ENCODE data around the gene CCSAP. TPM values are rescaled to one million over a fixed set of nuclear protein-coding genes. Genes with fewer than 3 reads are reported as not detected.
"Not testable (repeated sequence)": the region's sequence is repeated elsewhere in the genome, so short reads cannot be mapped to it uniquely, and the experiment has no call there.

The CCSAP gene
- total RNA-seq, 2 experiments from 2014 or later: 4.9 to 5.0 TPM

GRCh38 chr1:229336345-229336744 lies 6.5 kb downstream of the CCSAP start:
- intact Hi-C loops (cut with micrococcal nuclease): no loop called here
- no peak overlapping the region for H3K27ac Mint-ChIP-seq
- no peaks in the 10 kb centered on the region for H3K27me3 Mint-ChIP-seq (ENCODE audit: low read depth)
- peaks cover 6% of the 10 kb centered on the region for H3K9me3 Mint-ChIP-seq
- peaks cover 11% of the 10 kb centered on the region for H3K36me3 Mint-ChIP-seq (ENCODE audit: low read depth)
- no peak overlapping the region for H3K4me3 Mint-ChIP-seq
- DNase-seq: no peak
- CTCF ChIA-PET: interaction anchor here (1.5 kb wide), 1 partner anchor 78 kb away, joined by 3 read pairs; no protein-coding TSS in a partner anchor
- peaks cover 31% of the 10 kb centered on the region for H3K4me1 Mint-ChIP-seq (ENCODE audit: low read depth)

DNA sequence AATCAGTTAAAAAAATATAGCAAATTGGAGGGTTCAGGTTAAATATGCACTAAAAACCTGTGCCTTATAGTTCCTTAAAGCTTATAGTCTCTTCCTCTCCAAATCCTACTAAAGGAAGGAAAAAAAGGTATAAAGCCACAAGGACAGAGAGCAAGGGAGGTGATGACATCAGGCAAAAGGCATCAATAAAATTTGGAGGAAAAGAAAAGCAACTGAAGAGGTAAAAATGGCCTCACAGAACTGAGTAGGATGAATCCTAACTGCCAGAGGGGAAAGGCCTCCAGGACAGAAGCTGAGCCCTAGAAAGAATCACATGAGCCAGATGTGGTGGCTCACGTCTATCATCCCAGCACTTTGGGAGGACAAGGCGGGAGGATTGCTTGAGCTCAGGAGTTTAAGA lies 8.1 kb downstream of the CCSAP start:
- H3K36me3 Mint-ChIP-seq (ENCODE audit: low read depth): peaks cover 11% of the 10 kb centered on the region
- H3K27me3 Mint-ChIP-seq (ENCODE audit: low read depth): no peaks in the 10 kb centered on the region
- H3K4me1 Mint-ChIP-seq (ENCODE audit: low read depth): peaks cover 18% of the 10 kb centered on the region
- CTCF ChIA-PET: no interaction called here
- H3K9me3 Mint-ChIP-seq: peaks cover 6% of the 10 kb centered on the region
- H3K27ac Mint-ChIP-seq: no peak overlapping the region
- intact Hi-C loops (cut with micrococcal nuclease): no loop called here
- no peak overlapping the region for H3K4me3 Mint-ChIP-seq
- no peak for DNase-seq

- CTCF ChIA-PET: no interaction called here
- Mint-ChIP-seq H3K27ac (no peak overlapping the region), H3K9me3 (peaks cover 6% of the 10 kb centered on the region), H3K4me3 (no peak overlapping the region), H3K4me1 (ENCODE audit: low read depth) (peaks cover 13% of the 10 kb centered on the region), H3K36me3 (ENCODE audit: low read depth) (peaks cover 11% of the 10 kb centered on the region), H3K27me3 (ENCODE audit: low read depth) (no peaks in the 10 kb centered on the region)
- no peak for DNase-seq
- intact Hi-C loops (cut with micrococcal nuclease): no loop called here
Measured at GRCh38 chr1:229334269-229334668, 8.6 kb downstream of the CCSAP start.

DNA sequence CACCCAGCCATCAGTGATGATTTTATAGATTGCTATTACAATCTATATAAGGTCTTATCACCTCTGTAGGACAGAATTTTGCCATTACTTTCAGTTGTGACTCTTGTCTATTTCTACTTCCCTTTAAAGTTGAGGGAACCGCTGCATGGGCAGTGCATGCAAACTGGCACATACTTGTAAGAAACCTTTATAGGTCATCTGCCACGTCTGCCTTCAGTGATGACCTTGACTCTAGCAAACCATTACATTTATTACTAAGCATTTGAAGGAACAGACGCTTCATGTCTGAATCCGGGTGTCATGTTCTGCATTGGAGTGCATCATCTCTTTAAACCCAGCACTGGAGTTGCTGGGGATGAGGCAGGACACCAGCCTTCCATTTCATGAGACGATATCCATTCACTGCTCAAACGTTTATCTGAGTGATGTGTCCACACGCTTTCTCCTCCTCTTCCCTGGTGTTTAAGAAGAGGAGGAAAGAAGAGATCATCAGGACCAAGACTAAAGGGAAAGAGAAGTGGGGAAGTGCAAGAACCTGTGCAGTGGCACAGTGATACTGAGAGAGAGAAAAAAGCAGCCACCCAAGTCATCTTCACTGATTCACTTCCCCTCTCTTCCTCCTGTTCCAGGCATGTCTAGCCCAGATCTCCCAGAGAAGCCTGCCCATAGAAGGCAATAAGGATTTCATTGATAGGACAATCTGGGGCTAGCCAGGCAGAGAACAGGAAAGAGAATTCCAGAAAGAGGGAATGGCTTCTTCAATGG lies 14.1 kb downstream of the CCSAP start:
- Mint-ChIP-seq H3K27ac (peak overlapping the region; percentile 11), H3K4me1 (ENCODE audit: low read depth) (peaks cover 21% of the 10 kb centered on the region), H3K4me3 (no peak overlapping the region), H3K9me3 (no peaks in the 10 kb centered on the region), H3K27me3 (ENCODE audit: low read depth) (no peaks in the 10 kb centered on the region), H3K36me3 (ENCODE audit: low read depth) (peaks cover 11% of the 10 kb centered on the region)
- no peak for DNase-seq
- CTCF ChIA-PET: no interaction called here
- intact Hi-C loops (cut with micrococcal nuclease): no loop called here

DNA sequence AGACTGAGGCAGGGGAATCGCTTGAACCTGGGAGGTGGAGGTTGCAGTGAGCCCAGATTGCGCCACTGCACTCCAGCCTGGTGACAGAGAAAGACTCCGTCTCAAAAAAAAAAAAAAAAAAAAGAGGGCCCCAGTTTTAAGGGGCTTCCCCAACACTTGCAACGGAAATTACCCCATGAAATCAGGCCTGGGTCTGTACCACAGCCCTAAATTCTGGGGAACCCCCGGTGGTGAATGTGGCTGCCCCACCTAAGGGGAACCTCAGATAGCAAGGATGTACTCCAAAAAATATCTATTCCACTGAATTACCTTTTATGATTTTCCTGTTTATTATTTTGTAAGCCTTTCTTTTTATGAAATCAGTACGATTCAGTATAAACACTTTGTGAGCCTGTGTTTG lies 15.1 kb downstream of the CCSAP start:
- peaks cover 21% of the 10 kb centered on the region for H3K4me1 Mint-ChIP-seq (ENCODE audit: low read depth)
- CTCF ChIA-PET; intact Hi-C loops (cut with micrococcal nuclease); H3K9me3 Mint-ChIP-seq; H3K27ac Mint-ChIP-seq; H3K4me3 Mint-ChIP-seq; H3K27me3 Mint-ChIP-seq (ENCODE audit: low read depth): not testable (repeated sequence)
- H3K36me3 Mint-ChIP-seq (ENCODE audit: low read depth): peaks cover 11% of the 10 kb centered on the region
- DNase-seq: peak; percentile 31

DNA sequence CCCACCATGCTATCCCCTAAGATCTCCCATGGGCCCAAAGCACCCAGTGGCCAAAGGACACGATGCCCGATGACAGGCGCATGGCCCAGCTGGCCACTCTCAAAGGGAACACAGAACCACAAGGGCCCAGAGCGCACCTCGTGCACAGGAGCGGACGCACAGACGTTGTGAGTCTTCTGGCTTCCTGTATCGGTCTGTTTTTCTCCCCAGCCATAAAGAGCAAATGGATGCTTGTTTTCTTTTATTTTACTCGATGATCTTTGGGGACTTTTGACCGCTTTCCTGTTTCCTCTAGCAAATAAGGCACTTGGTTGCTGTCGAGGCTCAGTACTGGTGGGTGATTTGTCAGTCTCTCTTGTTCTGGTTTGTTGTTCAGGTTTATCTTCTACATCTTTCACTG lies 16.2 kb downstream of the CCSAP start:
- Mint-ChIP-seq H3K4me1 (ENCODE audit: low read depth) (peaks cover 21% of the 10 kb centered on the region), H3K36me3 (ENCODE audit: low read depth) (peaks cover 12% of the 10 kb centered on the region), H3K9me3 (no peaks in the 10 kb centered on the region), H3K4me3 (peak overlapping the region; percentile 44), H3K27me3 (ENCODE audit: low read depth) (no peaks in the 10 kb centered on the region), H3K27ac (peak overlapping the region; percentile 71)
- intact Hi-C loops (cut with micrococcal nuclease): no loop called here
- CTCF ChIA-PET: no interaction called here
- DNase-seq: no peak

- H3K36me3 Mint-ChIP-seq (ENCODE audit: low read depth): peaks cover 12% of the 10 kb centered on the region
- H3K4me1 Mint-ChIP-seq (ENCODE audit: low read depth): peaks cover 21% of the 10 kb centered on the region
- H3K27ac Mint-ChIP-seq: peak overlapping the region; percentile 71
- intact Hi-C loops (cut with micrococcal nuclease): loop anchor here (2.0 kb wide), 1 partner anchor 15 kb away; no protein-coding TSS in a partner anchor
- no peak for DNase-seq
- CTCF ChIA-PET: no interaction called here
- H3K27me3 Mint-ChIP-seq (ENCODE audit: low read depth): no peaks in the 10 kb centered on the region
- peak overlapping the region; percentile 44 for H3K4me3 Mint-ChIP-seq
- H3K9me3 Mint-ChIP-seq: no peaks in the 10 kb centered on the region
Measured at GRCh38 chr1:229325853-229326487, 16.9 kb downstream of the CCSAP start.

GRCh38 chr1:229325401-229325800 lies 17.4 kb downstream of the CCSAP start:
- no peak for DNase-seq
- peak overlapping the region; percentile 10 for H3K4me3 Mint-ChIP-seq
- CTCF ChIA-PET: no interaction called here
- H3K27ac Mint-ChIP-seq: no peak overlapping the region
- H3K36me3 Mint-ChIP-seq (ENCODE audit: low read depth): peaks cover 12% of the 10 kb centered on the region
- no peaks in the 10 kb centered on the region for H3K9me3 Mint-ChIP-seq
- no peaks in the 10 kb centered on the region for H3K27me3 Mint-ChIP-seq (ENCODE audit: low read depth)
- intact Hi-C loops (cut with micrococcal nuclease): loop anchor here (2.0 kb wide), 1 partner anchor 15 kb away; no protein-coding TSS in a partner anchor
- H3K4me1 Mint-ChIP-seq (ENCODE audit: low read depth): peaks cover 21% of the 10 kb centered on the region

- Mint-ChIP-seq H3K27me3 (ENCODE audit: low read depth) (no peaks in the 10 kb centered on the region), H3K9me3 (no peaks in the 10 kb centered on the region), H3K27ac (no peak overlapping the region), H3K36me3 (ENCODE audit: low read depth) (peaks cover 17% of the 10 kb centered on the region), H3K4me1 (ENCODE audit: low read depth) (peaks cover 21% of the 10 kb centered on the region), H3K4me3 (no peak overlapping the region)
- DNase-seq: no peak
- CTCF ChIA-PET: interaction anchor here (0.7 kb wide), 1 partner anchor 9 kb away, joined by 5 read pairs; no protein-coding TSS in a partner anchor
- intact Hi-C loops (cut with micrococcal nuclease): loop anchor here (2.0 kb wide), 1 partner anchor 17 kb away; no protein-coding TSS in a partner anchor
Measured at GRCh38 chr1:229323885-229324553, 18.8 kb downstream of the CCSAP start.

DNA sequence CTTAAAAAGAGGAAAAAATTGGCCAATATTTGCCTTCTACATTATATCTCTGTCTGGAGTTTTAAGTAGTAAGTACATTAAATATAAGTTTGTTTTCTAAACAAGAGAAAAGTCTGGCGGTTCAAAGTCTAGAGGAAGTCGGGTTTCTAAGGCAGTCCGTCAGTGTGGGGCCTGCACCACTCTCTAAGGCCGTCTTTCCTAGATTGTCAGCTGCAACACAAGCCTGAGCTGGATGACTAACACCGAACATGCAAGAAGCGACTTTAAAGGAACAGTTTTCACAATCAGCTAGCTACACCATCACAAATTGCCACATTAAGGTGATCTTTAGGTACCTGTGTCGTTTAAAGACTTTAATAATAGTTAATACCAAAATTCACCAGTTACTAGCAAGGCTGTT lies 19.6 kb downstream of the CCSAP start:
- intact Hi-C loops (cut with micrococcal nuclease): no loop called here
- H3K9me3 Mint-ChIP-seq: no peaks in the 10 kb centered on the region
- CTCF ChIA-PET: no interaction called here
- H3K27me3 Mint-ChIP-seq (ENCODE audit: low read depth): no peaks in the 10 kb centered on the region
- no peak for DNase-seq
- peaks cover 20% of the 10 kb centered on the region for H3K4me1 Mint-ChIP-seq (ENCODE audit: low read depth)
- H3K4me3 Mint-ChIP-seq: no peak overlapping the region
- H3K27ac Mint-ChIP-seq: no peak overlapping the region
- H3K36me3 Mint-ChIP-seq (ENCODE audit: low read depth): peaks cover 17% of the 10 kb centered on the region

DNA sequence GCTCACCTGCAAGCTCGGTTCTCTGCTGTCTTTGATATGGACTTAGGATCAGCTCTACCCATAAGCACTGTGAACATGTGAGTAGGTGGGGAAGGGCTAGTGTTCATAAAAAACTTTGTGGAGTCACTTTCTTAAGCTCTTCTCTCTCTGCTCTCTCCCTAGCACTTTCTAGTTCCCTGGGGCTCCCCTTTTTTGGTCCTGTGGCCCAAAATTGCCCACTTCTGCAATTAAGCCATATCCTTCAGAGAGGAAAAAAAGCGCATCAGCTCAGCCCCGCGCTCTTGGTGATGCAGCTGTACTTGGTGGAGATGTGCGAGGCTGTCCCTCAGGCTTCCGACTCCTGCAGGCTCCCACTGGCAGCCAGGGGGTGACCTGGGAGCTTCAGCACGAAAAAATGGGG lies 23.4 kb downstream of the CCSAP start:
- Mint-ChIP-seq H3K9me3 (no peaks in the 10 kb centered on the region), H3K4me1 (ENCODE audit: low read depth) (no peaks in the 10 kb centered on the region), H3K36me3 (ENCODE audit: low read depth) (peaks cover 9% of the 10 kb centered on the region), H3K27me3 (ENCODE audit: low read depth) (no peaks in the 10 kb centered on the region), H3K4me3 (no peak overlapping the region), H3K27ac (no peak overlapping the region)
- CTCF ChIA-PET: no interaction called here
- no peak for DNase-seq
- intact Hi-C loops (cut with micrococcal nuclease): no loop called here

DNA sequence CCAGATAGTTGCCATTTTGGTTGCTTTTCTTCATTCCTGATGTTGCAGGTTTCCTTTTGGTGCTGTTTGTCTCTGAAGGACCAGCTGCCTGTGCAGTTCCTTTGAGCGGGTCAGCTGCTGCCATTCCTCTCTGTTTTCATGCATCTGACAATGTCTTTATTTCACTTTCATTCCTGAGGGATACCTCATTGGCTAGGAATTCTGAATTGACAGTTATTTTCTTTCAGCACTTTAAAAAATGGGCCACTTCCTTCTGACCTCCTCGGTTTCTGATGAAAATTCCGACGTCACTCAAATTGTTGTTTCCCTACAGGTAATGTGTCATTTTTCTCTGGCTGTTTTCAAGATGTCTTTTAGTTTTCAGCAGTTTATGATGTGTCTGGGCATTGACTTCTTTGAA lies 24.8 kb downstream of the CCSAP start:
- Mint-ChIP-seq H3K4me1 (ENCODE audit: low read depth) (no peaks in the 10 kb centered on the region), H3K27ac (no peak overlapping the region), H3K4me3 (no peak overlapping the region), H3K9me3 (no peaks in the 10 kb centered on the region), H3K36me3 (ENCODE audit: low read depth) (peaks cover 7% of the 10 kb centered on the region), H3K27me3 (ENCODE audit: low read depth) (no peaks in the 10 kb centered on the region)
- intact Hi-C loops (cut with micrococcal nuclease): no loop called here
- CTCF ChIA-PET: interaction anchor here (0.7 kb wide), 1 partner anchor 20 kb away, joined by 3 read pairs; no protein-coding TSS in a partner anchor
- no peak for DNase-seq

Measured in activated naive CD4-positive, alpha-beta T cell treated with anti-CD3 and anti-CD28 coated beads for 36 hours (primary cell).